Astrocyte of the spinal cord (primary cell): ENCODE results near the gene AGRN.
"Not testable (repeated sequence)": the region's sequence is repeated elsewhere in the genome, so short reads cannot be mapped to it uniquely, and the experiment has no call there.

ENCODE experiments used
- DNase-seq: peaks from one replicate; pipeline ENCODE4 v3.0.0; 2011; ENCODE audit warnings: low read depth, low spot score
- H3K4me3 ChIP-seq: 2 replicates; pipeline ENCODE4 v1.5.1; 2011; ENCODE audit warnings: low read depth, mild to moderate bottlenecking, low read length, moderate library complexity
- CTCF ChIP-seq: IDR thresholded peaks from 2 replicates; pipeline ENCODE4 v1.5.1; 2012; ENCODE audit warnings: low read depth, mild to moderate bottlenecking, low read length, inconsistent platforms
- in situ Hi-C: cut with HindIII; loops from 2 replicates; pipeline ENCODE4 v1.10.0; 2017; ENCODE audit warnings: low sequenced_read_pairs

Gene AGRN

DNA sequence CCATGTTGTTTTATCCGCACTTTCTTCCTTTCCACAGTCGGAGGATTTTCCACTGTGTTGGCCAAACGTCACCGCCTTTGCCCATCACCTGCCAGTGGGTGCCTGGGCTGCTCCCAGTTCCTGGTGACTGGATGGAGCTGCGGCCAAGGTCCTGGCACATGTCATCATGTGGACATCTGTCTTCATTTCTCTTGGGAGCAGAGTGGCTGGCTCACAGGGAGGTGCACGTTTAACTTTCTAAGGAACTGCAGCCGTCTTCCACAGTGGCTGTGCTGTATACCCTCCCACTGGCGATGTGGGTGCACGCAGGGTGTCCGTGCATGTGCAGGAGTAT, 73.7 kb downstream of the AGRN start:
- in situ Hi-C loops: no loop called here
- TF ChIP-seq CTCF: no peak
- H3K4me3 ChIP-seq: no peak overlapping the region
- no peak for DNase-seq

GRCh38 chr1:1094981-1095380, 75.1 kb downstream of the AGRN start:
- H3K4me3 ChIP-seq: no peak overlapping the region
- in situ Hi-C loops: no loop called here
- DNase-seq: no peak
- TF ChIP-seq CTCF: no peak

DNA sequence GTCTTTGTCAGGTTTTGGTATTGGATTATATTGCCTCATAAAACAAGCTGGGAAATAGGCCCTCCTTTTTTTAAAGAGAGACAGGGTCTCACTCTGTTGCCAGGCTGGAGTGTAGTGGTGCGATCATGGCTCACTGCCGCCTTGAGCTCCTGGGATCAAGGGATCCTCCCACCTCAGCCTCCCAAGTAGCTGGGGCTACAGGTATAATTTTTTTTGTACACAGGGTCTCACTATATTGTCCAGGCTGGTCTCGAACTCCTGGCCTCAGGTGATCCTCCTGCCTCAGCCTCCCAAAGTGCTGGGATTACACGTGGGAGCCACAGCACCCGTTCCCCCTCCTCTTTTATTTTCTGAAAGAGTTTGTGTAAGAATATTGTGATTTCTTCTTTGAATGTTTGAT, 76.2 kb downstream of the AGRN start:
- in situ Hi-C loops, H3K4me3 ChIP-seq, DNase-seq: not testable (repeated sequence)

DNA sequence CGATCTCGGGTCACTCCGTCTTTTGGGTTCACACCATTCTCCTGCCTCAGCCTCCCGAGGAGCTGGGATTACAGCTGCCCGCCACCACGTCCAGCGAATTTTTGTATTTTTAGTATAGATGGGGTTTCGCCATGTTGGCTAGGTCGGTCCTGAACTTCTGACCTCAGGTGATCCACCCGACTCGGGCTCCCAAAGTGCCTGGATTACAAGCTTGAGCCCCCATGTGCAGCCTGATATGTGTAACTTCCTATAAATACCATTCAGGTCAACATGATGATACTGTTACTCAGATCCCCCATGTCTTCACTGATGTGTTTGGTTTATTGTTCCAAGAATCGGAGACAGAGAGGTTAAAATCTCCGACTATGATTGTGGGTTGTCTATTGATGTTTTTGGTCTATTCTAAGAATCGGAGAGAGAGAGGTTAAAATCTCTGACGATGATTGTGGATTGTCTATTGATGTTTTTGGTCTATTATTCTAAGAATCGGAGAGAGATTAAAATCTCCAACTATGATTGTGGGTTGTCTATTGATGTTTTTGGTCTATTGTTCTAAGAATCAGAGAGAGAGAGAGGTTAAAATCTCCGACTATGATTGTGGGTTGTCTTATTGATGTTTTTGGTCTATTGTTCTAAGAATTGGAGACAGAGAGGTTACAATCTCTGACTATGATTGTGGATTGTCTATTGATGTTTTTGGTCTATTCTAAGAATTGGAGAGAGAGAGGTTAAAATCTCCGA, 78.9 kb downstream of the AGRN start:
- DNase-seq: no peak
- in situ Hi-C loops: no loop called here
- no peak for TF ChIP-seq CTCF

DNA sequence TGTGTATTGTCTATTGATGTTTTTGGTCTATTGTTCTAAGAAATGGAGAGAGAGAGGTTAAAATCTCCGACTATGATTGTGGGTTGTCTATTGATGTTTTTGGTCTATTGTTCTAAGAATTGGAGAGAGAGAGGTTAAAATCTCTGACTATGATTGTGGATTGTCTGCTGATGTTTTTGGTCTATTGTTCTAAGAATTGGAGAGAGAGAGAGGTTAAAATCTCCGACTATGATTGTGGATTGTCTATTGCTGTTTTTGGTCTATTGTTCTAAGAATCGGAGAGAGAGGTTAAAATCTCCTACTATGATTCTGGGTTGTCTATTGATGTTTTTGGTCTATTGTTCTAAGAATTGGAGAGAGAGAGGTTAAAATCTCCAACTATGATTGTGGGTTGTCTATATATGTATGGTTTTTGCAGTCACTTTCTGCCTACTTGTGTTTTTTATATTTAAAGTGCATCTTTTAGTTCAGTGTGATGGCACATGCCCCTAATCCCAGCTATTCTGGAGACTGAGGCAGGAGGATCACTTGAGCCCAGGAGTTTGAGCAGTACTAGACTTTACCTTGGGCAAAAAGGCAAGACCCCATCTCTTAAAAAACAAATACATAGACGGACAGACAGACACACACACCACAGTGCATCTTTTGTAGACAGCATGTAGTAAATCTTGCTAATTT, 79.7 kb downstream of the AGRN start:
- DNase-seq: no peak
- in situ Hi-C loops: no loop called here
- TF ChIP-seq CTCF: no peak
- H3K4me3 ChIP-seq: no peak overlapping the region

More for the DNA sequence above, 78.9 kb downstream of the AGRN start:
- H3K4me3 ChIP-seq: no peak overlapping the region

DNA sequence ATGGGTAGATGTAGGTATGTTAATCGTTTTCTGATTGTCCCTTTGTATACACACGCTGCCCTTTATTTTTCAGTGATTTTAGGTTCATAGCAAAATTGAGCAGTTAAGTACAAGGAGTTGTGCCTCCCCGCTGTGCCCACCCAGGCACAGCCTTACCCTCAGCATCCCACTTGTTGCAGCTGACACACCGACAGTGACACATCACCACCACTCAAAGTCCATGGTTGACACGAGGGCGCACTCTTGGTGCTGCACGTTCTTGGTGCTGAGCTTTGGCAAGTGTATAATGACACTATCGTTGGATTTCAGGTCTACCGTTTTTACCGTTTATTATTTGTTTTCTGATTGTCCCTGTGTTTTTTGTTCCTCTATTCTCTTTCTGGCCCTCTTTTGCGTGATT, 80.4 kb downstream of the AGRN start:
- no peak for TF ChIP-seq CTCF
- DNase-seq: no peak
- no peak overlapping the region for H3K4me3 ChIP-seq
- in situ Hi-C loops: no loop called here

GRCh38 chr1:1101503-1101902, 81.6 kb downstream of the AGRN start:
- DNase-seq: no peak
- in situ Hi-C loops: no loop called here
- no peak overlapping the region for H3K4me3 ChIP-seq
- no peak for TF ChIP-seq CTCF

GRCh38 chr1:1104152-1104551, 84.2 kb downstream of the AGRN start:
- DNase-seq, H3K4me3 ChIP-seq, in situ Hi-C loops: not testable (repeated sequence)
